Activated CD4-positive, alpha-beta T cell treated with anti-CD3 and anti-CD28 coated beads, Interleukin-2, amount 50 U/mL, for 16 hours (primary cell): Measurements from ENCODE around the gene GRIFIN.
"Not testable (repeated sequence)": the region's sequence is repeated elsewhere in the genome, so short reads cannot be mapped to it uniquely, and the experiment has no call there.

ENCODE experiments used
- DNase-seq: peaks from one replicate; pipeline ENCODE4 v3.0.0-alpha.2; 2020

The GRIFIN gene

GRCh38 chr7:2477447-2478398, 1.5 kb upstream of the GRIFIN start:
- DNase-seq: peak; percentile 52

GRCh38 chr7:2476776-2477446, 713 bp upstream of the GRIFIN start:
- DNase-seq: no peak

- DNase-seq: no peak
Measured at GRCh38 chr7:2475678-2476015, 551 bp downstream of the GRIFIN start.

- DNase-seq: no peak
Measured at GRCh38 chr7:2474813-2475677, 1.2 kb downstream of the GRIFIN start.

- DNase-seq: no peak
Measured at GRCh38 chr7:2474224-2474623, 2.0 kb downstream of the GRIFIN start.

- no peak for DNase-seq
Measured at GRCh38 chr7:2473496-2474180, 2.6 kb downstream of the GRIFIN start.

- no peak for DNase-seq
Measured at GRCh38 chr7:2472739-2473138, 3.5 kb downstream of the GRIFIN start.

- no peak for DNase-seq
Measured at GRCh38 chr7:2471396-2471795, 4.8 kb downstream of the GRIFIN start.

GRCh38 chr7:2471022-2471329, 5.2 kb downstream of the GRIFIN start:
- DNase-seq: no peak

- DNase-seq: no peak
Measured at GRCh38 chr7:2470204-2471021, 5.8 kb downstream of the GRIFIN start.

GRCh38 chr7:2469460-2470203, 6.6 kb downstream of the GRIFIN start:
- not testable (repeated sequence) for DNase-seq

- no peak for DNase-seq
Measured at GRCh38 chr7:2468227-2468626, 8.0 kb downstream of the GRIFIN start.

- no peak for DNase-seq
Measured at GRCh38 chr7:2466675-2467074, 9.5 kb downstream of the GRIFIN start.

GRCh38 chr7:2465928-2466327, 10.3 kb downstream of the GRIFIN start:
- no peak for DNase-seq

GRCh38 chr7:2462731-2463130, 13.5 kb downstream of the GRIFIN start:
- no peak for DNase-seq

- DNase-seq: no peak
Measured at GRCh38 chr7:2461268-2462026, 14.8 kb downstream of the GRIFIN start.

- no peak for DNase-seq
Measured at GRCh38 chr7:2460641-2461040, 15.6 kb downstream of the GRIFIN start.

- no peak for DNase-seq
Measured at GRCh38 chr7:2460188-2460587, 16.0 kb downstream of the GRIFIN start.

- no peak for DNase-seq
Measured at GRCh38 chr7:2459674-2460073, 16.5 kb downstream of the GRIFIN start.

GRCh38 chr7:2453849-2454248, 22.3 kb downstream of the GRIFIN start:
- not testable (repeated sequence) for DNase-seq
